HG03521 (cell line): ENCODE data around the gene XRCC2.
"Not testable (repeated sequence)": the region's sequence is repeated elsewhere in the genome, so short reads cannot be mapped to it uniquely, and the experiment has no call there.

Experiments used
- ATAC-seq: cut with Tn5 transposase; IDR thresholded peaks from one replicate; pipeline ENCODE4 v1.9.1; 2021; ENCODE audit warnings: mild to moderate bottlenecking, moderate library complexity; ENCODE audit not compliant: unreplicated experiment

The XRCC2 gene

DNA sequence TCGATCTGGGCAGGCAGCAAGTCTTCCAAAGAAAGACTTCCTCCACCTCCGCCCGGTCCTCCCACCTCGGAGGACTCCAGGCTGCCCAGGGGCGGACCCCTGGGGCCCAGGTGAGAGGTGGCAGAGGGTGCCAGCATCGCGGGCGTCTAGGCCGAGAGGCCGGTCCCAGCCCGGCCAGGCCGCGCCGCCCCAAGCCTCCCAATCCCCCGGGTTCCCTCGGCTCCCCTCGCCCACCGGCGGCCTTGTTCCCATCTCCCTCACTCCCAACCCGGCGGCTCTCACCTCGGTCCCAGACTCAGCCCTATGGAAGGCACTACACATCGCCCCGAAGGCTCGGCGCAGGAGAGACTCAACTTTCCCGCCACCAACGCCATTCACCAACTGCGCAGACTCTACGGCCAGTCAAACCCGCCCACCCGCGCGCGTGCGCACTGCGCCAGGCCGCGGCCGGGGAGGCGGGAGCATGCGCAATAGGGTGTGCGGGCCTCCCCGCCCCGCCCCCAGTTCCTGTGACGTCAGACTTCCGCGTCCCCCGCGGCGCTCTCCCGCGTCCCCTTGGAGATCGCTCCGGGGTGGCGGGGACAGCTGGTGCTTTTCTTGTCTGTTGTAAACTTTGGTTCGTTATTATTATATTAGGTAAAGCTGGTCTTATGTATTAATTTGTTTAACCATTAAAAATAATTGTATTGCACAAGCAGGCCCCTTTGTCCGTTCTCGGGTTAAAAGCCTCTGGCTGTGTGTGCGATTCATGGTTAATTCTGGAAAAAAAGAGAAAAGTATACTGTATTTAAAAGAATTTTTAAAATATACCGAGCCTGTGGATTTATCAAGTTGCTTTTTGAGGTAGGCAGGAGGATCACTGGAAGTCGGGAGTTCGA, at the start of gene XRCC2:
Gene XRCC2 (minus strand): TSS at position 383 of the 878 bp plus-strand sequence. CDS start 62 bp downstream, at position 321.
- peak; percentile 88 for ATAC-seq

DNA sequence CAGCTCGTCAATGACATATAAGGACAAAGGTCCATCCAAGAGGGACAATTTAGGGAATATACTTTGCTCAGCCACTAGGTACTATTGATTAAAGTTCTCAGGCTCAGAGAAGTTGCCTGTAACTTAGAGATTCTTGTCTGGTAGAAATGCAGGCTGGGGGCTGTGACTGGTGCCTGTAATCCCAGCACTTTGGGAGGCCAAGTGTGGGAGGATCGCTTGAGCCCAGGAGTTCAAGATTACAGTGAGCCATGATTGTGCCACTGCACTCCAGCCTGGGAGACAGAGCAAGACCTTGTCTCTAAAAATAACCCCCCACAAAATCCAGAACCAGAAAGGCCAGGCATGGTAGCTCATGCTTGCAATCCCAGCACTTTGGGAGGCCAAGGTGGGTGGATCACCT, 47.4 kb upstream of the XRCC2 start:
- ATAC-seq, result no peak

DNA sequence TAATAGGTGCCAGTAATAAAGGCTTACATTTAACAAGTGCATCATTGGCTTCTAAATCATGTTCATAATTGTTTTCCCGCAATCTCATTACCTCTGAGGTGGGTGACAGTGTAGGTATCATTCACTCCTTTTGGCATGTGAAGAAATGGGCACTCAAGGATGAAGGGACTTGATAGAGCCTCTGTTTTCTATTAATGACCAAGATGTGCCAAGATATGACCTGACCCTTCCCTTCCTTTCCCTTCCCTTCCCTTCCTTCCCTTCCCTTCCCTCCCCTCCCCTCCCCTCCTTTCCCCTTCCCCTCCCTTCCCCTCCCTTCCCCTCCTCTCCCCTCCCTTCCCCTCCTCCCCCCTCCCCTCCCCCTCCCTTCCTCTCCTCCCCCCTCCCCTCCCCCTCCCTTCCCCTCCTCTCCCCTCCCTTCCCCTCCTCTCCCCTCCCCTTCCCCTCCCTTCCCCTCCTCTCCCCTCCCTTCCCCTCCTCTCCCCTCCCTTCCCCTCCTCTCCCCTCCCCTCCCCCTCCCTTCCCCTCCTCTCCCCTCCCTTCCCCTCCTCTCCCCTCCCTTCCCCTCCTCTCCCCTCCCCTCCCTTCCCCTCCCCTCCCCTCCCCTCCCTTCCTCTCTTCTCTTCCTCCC, 36.6 kb upstream of the XRCC2 start:
- not testable (repeated sequence) for ATAC-seq

DNA sequence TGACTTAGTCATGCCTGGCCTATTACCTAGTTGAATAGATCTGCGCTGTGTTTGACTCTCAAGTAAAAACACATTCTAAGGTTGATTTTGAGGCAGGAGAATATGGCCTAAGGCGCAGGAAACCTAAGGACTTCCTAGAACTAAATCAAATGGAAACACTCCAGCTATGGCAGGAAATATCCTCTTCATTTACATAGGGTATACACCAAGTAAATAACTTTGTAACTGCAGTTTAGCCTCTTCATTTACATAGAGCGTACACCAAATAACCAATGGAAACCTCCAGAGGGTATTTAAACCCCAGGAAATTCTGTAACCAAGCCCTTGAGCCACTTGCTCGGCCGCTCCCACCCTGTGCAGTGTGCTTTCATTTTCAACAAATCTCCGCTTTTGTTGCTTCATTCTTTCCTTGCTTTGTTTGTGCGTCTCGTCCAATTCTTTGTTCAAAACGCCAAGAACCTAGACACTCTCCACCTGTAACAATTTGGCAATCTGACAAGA, 35.6 kb upstream of the XRCC2 start:
- ATAC-seq, result no peak

DNA sequence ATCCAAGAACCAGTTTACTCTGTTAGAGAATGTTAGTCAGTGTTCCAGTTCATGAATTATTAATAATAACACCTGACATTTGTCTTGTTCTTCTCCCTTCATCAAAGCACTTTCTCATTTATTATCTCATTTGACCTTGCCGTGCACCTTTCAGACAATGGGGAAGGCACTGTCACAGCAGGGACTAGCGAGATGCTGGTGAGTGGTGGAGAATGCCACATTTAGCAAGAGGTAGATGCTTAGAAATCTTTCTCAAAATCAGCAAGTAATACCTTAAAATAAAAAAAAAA, 34.2 kb upstream of the XRCC2 start:
- ATAC-seq, result no peak

DNA sequence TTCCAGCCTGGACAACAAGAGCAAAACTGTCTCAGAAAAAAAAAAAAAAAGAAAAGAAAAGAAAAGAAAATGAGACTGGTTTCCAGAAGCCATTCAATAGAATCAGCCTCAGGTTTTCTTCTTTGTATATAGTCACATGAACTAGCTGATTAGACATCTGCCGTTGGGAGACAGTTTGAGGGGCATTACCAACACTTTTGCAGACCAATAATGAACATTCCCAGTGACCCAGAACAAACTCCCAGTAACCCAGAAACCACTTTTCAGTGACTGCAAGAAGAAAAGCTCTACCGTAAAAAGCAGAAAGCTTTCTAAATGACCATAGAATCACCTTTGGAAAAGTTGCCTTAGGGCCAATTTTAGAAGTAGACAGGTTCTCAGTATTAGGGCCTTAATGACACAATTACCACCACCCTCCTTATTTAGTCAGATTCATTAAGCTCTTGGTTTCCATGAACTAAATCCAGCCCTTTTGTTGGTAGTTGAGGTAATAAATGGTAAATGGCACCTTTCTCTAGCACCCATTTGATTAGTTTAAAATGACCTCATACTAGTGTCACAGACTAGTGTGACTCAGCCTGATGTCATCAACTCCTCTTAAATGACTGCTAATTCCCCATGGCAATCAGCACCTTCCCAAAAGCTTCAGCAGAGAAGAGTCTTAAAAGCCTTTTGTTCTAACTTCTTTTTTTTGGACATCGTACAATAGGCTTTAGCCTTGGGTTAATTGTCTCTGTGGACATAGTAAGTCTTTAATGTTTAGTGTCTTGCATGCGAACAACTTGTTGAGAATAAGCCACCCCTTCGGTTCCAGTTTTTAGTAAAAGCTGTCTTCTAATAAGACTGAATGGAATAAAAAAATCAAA, 33.6 kb upstream of the XRCC2 start:
- ATAC-seq, result no peak

DNA sequence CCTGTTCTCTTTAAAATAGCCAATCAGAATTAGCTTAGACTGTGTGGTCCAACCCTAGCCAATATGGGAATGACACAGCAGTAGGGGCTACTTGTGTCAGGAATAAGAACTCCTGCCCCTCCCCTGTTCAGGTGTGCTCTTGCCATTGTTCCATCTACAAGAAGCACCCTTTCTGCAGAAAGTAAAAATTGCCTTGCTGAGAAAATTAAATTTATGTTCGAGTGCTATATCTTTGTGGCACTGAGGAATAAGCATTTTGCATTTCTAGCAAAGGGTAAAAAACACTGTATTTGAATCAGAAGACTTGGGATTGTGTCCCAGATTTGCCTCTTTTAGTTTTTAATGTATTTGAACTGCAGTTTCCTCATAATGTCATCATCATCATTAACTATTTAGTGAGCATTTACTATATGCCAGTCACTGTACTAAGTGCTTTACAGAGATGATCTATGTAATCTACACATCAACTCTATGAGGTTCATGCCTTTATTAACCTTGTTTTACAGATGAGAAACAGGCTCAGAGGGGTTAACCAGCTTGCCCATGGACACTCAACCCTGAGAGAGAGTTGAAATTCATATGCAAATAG, 28.9 kb upstream of the XRCC2 start:
- no peak for ATAC-seq

DNA sequence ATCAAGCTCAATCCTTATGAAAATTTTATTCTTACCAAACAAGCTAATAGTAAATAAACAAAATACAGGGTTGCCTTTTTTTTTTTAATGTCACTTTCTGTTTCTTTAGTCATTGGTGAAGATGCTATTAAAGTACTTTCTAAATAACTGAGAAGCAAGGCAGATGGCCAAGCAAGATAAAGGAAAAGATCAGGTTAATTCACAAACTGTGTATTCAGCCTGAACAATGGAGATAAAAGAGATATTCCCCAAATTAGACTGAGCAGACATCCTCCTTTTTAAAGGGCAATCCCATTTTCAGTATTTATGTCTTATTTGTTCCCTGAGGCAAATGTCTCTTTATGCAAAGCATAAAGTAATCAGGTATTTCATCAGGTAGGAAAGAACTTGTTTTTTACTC, 23.1 kb upstream of the XRCC2 start:
- ATAC-seq, result no peak

DNA sequence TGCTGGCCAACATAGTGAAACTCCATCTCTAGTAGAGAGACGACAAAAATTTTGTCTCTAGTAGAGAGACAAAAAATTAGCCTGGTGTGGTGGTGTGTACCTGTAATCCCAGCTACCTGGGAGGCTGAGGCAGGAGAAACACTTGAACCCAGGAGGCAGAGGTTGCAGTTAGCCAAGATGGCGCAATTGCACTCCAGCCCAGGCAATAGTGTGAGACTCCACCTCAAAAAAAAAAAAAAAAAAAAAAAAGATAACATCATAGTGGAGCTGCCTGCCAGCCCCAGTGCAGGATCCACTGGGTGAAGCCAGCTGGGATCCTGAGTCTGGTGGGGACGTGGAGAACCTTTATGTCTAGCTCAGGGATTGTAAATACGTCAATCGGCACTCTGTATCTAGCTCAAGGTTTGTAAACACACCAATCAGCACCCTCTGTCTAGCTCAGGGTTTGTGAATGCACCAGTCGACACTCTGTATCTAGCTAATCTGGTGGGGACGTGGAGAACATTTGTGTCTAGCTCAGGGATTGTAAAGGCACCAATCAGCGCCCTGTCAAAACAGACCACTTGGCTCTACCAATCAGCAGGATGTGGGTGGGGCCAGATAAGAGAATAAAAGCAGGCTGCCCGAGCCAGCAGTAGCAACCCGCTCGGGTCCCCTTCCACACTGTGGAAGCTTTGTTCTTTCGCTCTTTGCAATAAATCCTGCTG, 21.5 kb upstream of the XRCC2 start:
- ATAC-seq, result not testable (repeated sequence)

DNA sequence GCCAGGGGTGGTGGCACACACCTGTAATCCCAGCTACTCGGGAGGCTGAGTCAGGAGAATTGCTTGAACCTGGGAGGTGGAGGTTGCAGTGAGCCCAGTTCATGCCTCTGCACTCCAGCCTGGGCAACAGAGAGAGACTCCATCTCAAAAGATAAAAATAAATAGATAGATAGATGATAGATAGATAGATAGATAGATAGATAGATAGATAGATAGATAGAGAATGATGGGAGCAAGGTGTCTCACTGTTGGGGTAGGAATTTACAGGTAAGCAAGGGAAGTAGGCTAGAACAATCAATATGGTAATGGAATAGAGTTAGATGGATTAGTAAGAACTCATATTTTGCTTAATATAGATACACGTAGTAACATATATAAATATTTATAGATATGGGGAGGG, 16.3 kb upstream of the XRCC2 start:
- not testable (repeated sequence) for ATAC-seq

DNA sequence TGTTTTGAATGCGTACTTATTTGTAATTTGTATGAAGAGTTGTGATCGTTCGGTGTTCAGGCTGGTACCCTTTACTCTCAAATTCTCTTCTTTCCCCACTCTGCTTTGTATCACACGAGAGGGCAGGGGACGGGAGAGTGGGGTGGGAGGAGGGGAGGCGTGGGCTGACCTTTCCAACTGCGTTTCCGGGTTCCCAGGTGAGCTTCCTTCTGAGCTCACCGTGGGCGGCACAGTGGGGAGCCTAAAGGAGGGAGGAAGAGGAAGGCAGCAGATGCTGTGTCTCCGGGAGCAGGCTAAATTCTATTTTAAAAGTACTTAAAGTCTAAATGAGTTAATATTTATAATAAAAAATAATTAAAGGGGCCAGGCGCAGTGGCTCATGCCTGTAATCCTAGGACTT, 7.4 kb upstream of the XRCC2 start:
- no peak for ATAC-seq

DNA sequence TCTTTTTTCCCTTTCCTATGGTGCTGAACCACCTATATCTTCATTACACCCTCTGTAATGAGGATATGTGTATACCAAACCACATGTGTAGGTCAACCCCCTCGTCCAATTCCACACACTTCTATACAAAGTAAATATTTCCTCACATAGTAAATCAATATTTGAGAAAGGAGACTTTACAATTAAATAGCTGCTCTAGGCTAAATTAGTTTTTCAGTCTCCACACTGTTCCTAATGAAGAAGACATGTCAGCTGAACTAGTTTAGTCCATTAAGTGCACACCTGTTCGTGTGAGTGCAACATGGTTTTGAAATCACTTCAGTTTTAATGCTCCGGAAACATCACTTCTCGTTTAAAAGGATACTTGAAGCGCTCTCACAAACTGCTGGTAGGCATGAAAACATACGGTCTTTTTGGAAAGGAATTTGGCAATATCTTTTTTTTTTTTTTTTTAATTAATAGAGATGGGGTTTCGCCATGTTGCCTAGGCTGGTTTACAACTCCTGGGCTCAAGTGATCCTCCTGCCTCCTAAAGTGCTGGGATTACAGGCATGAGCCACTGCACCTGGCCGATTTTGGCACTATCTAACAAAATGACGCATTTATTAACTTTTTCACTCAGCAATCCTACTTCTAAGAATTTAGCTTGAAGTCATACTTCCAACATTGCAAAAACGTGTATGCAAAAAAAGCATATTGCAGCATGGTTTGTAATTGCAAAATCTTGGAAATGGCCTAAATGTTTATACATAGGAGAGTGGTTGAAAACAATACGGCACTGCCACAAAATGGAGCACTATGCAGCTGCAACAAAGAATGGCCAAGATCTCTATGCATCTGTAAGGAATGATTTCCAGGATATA, 2.1 kb upstream of the XRCC2 start:
- no peak for ATAC-seq

DNA sequence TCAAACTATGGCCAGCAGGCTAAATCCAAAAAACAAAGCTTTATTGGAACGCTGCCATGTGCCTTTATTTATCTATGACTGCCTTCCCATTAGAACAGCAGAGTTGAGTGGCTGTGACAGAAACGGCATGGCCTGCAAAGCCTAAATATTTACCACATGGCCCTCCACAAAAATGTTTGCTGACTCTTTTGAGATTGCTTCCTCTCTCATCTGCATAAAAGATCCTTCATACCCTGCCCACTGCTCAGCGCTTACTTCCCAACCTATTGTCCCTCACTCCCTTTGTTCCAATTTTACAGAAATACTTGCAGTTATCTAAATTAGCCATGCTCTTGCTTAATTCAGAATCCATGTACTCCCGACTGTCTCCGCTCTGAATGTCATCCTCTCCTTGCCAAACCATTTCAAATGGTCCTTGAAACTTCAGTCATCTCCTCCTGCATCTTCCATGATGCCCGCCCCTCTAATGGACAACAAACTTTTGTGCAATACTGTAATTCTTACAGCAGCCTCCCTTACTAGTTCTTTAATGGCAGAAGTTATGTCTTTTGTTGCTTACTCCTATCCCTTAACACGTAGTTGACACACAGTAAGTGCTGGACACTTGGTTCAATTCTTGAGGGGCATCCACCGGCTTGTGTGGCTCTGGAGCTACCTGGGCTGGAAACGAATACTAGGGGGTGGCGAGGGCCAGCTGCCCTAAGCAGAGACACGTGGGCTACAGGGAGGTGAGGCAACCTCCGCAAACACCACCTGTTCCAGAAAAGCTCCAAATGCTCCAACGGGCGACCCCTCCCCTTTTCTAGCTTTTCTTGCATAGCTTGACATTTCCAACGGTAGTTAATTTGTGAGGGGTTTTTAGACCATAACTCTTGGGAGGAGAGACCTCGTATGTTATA, 832 bp downstream of the XRCC2 start:
- no peak for ATAC-seq

DNA sequence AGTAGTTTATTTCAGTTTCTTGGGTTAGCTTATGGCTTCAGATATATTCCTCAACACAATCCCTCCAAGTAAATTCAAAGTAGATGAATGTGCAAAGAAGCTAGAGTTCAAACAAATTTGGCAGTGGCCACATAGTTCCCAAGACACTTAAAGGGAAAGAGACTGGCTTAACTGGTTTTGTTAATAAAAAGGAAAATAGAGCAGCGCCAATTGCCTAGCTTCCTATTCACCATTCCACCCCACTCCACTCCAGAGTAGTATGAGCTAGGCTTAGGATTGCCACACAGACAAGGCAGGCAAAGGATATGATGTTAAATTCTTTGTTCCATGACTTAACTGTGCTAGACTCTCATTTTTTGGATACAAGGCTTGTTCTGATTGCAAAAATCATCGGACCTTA, 2.0 kb downstream of the XRCC2 start:
- no peak for ATAC-seq

DNA sequence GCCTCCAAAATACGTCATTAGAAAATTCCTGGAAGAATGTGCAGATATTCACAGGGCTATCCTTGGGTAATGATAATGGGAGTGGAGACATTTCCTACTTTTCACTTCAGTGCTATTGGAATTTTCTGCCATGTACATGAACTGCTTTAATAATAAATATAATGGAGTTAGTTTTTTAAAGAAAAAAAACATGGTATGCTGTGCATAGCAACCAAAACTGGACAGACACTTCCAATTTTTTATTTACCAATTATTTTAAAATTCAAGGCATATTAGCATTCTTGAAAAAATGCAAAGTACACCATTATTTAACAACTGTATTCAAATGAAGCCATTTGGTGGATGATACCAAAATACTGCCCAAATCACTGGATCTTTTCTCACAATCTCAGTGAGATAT, 3.3 kb downstream of the XRCC2 start:
- no peak for ATAC-seq

DNA sequence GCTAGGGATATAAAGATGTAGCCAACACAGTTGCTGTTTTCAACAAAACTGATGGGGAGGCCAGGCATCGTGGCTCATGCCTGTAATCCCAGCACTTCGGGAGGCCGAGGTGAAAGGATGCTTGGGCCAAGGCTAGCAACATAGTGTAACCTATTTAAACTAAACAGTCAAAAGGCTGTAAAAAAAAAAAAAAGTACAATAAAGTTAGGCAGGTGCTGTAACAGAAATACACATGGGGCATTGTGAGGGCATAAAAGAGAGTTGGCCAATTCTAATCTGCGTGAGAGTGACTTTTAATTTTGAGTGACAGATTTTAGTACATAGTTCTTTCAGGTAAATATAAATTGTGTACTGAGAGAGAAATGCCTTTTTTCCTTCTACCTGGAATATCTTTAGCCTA, 6.2 kb downstream of the XRCC2 start:
- no peak for ATAC-seq

DNA sequence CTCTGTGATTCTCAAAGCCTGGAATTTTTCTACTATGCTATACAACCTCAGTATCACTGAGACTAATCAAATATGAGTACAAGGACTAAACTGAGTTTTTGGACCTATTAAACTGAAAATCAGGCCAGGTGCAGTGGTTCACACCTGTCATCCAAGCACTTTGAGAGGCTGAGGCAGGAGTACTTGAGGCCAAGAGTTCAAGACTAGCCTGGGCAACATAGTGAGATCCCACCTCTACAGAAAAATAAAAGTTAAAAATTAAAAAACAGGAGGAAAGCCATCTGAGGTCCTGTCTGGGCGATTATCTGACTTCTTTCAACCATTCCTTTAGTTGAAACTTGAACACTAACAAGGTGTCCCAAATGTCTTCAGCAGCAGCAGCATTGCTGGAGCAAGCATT, 7.0 kb downstream of the XRCC2 start:
- no peak for ATAC-seq

DNA sequence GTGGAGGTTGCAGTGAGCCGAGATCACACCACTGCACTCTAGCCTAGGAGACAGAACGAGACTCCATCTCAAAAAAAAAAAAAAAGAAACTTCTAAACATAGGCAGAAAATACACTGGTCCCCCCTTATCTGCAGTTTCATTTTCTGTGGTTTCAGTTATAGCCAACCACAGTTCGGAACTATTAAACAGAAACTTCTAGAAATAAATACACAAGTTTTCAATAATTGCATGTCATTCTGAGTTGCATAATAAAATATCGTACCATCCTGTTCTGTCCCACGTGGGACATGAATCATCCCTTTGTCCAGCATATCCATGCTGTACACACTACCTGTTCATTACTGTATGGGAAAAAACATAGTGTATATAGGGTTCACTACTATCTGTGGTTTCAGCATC, 8.0 kb downstream of the XRCC2 start:
- no peak for ATAC-seq

DNA sequence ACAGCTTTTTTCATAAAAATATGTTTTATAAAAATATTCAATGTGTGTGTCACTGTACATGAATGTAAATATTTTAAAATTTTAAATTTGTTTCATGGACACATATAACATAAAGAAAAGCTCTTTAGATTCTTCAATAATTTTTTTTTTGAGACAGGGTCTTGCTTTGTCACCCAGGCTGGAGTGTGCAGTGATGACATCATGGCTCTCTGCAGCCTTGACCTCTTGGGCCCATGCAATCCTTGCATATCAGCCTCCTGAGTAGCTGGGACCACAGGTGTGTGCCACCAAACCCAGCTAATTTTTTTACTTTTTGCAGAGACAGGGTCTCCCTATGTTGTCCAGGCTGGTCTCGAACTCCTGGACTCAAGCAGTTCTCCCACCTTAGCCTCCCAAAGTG, 9.9 kb downstream of the XRCC2 start:
- no peak for ATAC-seq
